Lower leg skin (tissue), 4 donors: Measurements from ENCODE around the gene PCED1B. TPM values are rescaled to one million over a fixed set of nuclear protein-coding genes. Genes with fewer than 3 reads are reported as not detected.

ENCODE experiments used
- DNase-seq, 2 donors: peaks; one replicate each; pipeline ENCODE4 v3.0.0-alpha.2; 2019; ENCODE audit warnings: low spot score in 2 of 2
- H3K4me3 ChIP-seq: fragments of 200-600 bp; sonication (generic); 2 replicates; pipeline ENCODE4 v1.5.1; 2017; ENCODE audit warnings: mild to moderate bottlenecking, low read depth; ENCODE audit not compliant: poor library complexity, severe bottlenecking
- POLR2A ChIP-seq, 2 donors: fragments of 450-650 bp; IDR thresholded peaks; one replicate each; pipeline ENCODE4 v1.6.1; 2016 to 2017; ENCODE audit warnings: antibody characterized with exemption in 2 of 2, mild to moderate bottlenecking in 1 of 2, moderate library complexity in 1 of 2
- WGBS, 2 donors: methylation state at CpG; one replicate each; pipeline ENCODE4 v1.1.5; 2018; 5-methylcytosine and 5-hydroxymethylcytosine counted together
- intact Hi-C: fragments of 100-400 bp; cut with DNase I; formaldehyde crosslinking; loops from one replicate; pipeline ENCODE4 v1.15.0; 2023; ENCODE audit warnings: low total_unique reads
- total RNA-seq, 4 donors: library from RNA; depleted of rRNA; stranded (reverse); fragments of >200 nt; gene quantifications; one replicate each; pipeline ENCODE4 v1.1.0, GENCODE V29; 2016
- TF ChIP-seq, protein P1 (sequence below), 3 donors: fragments of 450-650 bp; IDR thresholded peaks; one replicate each; pipeline ENCODE4 v1.5.1; 2016; ENCODE audit warnings: antibody characterized with exemption in 3 of 3, mild to moderate bottlenecking in 3 of 3, moderate library complexity in 2 of 3

PCED1B gene
- total RNA-seq, 4 donors from 2014 or later: 0.23 to 3.0 (median 0.73) TPM

DNA sequence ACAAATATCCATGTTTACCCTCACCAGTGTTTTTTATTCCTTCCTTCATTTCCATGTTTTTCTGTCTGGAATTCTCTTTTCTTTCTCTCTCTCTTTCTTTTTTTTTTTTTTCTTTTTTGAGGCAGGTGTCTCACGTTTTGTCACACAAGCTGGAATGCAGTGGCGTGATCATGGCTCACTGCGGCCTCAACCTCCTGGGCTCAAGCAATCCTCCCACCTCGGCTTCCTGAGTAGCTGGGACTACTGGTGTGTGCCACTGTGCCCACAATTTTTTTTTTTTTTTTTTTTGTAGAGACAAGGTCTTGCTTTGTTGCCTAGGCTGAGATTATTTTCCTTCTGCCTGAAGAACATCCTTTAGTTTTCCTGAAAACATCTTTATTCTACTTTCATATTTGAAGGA, 15.4 kb downstream of the PCED1B start:
- intact Hi-C loops: no loop called here
- no peak for DNase-seq
- TF ChIP-seq, protein P1, sequence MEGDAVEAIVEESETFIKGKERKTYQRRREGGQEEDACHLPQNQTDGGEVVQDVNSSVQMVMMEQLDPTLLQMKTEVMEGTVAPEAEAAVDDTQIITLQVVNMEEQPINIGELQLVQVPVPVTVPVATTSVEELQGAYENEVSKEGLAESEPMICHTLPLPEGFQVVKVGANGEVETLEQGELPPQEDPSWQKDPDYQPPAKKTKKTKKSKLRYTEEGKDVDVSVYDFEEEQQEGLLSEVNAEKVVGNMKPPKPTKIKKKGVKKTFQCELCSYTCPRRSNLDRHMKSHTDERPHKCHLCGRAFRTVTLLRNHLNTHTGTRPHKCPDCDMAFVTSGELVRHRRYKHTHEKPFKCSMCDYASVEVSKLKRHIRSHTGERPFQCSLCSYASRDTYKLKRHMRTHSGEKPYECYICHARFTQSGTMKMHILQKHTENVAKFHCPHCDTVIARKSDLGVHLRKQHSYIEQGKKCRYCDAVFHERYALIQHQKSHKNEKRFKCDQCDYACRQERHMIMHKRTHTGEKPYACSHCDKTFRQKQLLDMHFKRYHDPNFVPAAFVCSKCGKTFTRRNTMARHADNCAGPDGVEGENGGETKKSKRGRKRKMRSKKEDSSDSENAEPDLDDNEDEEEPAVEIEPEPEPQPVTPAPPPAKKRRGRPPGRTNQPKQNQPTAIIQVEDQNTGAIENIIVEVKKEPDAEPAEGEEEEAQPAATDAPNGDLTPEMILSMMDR (IDR thresholded peaks at IDR 0.05): no peak
- no peak for TF ChIP-seq POLR2A (IDR thresholded peaks at IDR 0.05)
- H3K4me3 ChIP-seq: no peak overlapping the region
- 84 to 93% methylated on average over 4 of the region's 4 CpGs for WGBS, 2 donors

- 61 to 89% methylated on average over 3 of the region's 3 CpGs for WGBS, 2 donors
These were observed 16.2 kb downstream of the PCED1B start for GRCh38 chr12:47095446-47096236.

DNA sequence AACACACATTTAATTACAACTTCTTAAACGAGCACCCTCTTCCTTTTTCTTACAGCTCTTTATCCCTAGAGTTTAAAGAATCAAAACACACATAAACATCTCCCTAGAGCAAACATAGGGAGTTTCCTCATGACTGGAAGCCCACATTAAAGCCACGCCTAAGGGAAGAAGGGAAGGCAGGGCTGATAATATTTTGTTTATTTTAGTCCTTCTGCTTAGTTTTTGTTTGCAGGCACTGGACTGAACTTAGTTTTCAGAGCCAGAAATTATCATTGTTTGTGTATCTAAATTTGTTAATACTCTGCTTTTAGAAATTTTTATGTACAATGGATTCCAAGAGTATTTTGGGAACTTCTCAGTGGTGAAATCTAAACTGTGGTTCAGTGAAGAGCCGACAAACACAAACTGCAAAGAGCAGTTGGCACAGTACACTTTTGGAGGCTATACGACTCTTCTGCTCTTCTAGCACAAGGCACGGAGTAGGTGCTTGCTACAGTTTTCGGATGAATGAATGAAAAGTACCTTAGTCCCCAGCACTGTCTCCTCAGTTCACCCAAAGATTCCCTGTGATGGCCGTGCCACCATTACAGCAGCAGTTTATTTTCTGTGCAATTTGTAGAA, 18.0 kb downstream of the PCED1B start:
- intact Hi-C loops: no loop called here
- DNase-seq: no peak
- 56 to 61% methylated on average over 7 of the region's 7 CpGs for WGBS, 2 donors
- TF ChIP-seq, protein P1 (IDR thresholded peaks at IDR 0.05): no peak
- TF ChIP-seq POLR2A (IDR thresholded peaks at IDR 0.05): no peak
- no peak overlapping the region for H3K4me3 ChIP-seq

More at GRCh38 chr12:47095446-47096236, 16.2 kb downstream of the PCED1B start:
- no peak for DNase-seq
- H3K4me3 ChIP-seq: no peak overlapping the region
- TF ChIP-seq POLR2A (IDR thresholded peaks at IDR 0.05): no peak
- TF ChIP-seq, protein P1 (IDR thresholded peaks at IDR 0.05): no peak
- intact Hi-C loops: no loop called here

DNA sequence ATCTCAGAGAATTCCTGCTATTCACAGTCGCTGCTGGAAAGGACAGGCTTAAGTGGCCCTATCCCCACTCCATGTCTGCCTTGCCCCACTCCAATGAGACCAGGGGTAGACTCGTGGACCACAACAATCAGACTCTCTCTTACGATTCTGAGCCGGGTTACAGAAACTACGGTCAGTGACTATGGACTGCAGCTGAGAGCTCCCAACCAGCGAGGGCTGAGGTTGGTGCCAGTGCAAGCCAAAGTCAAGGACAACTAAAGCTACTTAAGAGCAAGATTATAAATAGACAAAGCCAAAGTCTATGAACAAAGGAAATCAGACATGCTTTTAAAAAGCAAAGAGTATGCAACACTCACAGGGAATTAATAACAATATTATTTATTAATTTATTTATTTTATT, 18.7 kb downstream of the PCED1B start:
- no peak overlapping the region for H3K4me3 ChIP-seq
- 96 to 97% methylated on average over 6 of the region's 6 CpGs for WGBS, 2 donors
- DNase-seq: no peak
- intact Hi-C loops: no loop called here
- TF ChIP-seq, protein P1 (IDR thresholded peaks at IDR 0.05): no peak
- TF ChIP-seq POLR2A (IDR thresholded peaks at IDR 0.05): no peak

DNA sequence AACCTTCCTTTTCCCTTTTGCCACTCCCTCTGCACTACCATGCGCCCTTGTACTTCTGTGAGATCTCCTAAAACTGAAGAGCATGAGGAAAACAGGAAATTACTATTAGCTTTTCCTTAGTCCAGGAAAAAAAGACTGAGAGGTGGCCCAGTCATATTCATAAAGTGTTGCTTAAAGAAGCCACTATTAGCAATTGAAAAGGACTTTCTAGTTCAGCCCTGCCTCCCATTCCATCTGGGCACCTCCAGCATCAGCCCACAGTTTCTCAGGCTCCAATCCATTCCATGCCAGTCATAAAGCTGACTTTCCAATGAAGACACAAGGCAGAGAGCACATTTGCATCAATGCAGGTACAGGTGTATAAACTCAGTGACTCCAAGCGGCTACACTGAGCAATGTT, 20.2 kb downstream of the PCED1B start:
- no peak overlapping the region for H3K4me3 ChIP-seq
- DNase-seq: no peak
- WGBS, 2 donors: 48 to 98% methylated on average over 2 of the region's 2 CpGs
- TF ChIP-seq, protein P1 (IDR thresholded peaks at IDR 0.05): no peak
- TF ChIP-seq POLR2A (IDR thresholded peaks at IDR 0.05): no peak
- intact Hi-C loops: no loop called here
